Endothelial cell of umbilical vein (primary cell): Measurements from ENCODE around the gene TRIM37. TPM values are rescaled to one million over a fixed set of nuclear protein-coding genes. Genes with fewer than 3 reads are reported as not detected.

Experiments used
- BruUV-seq: library from RNA; stranded (reverse); fragments of 400-500 nt; replicated peaks from 2 replicates; lab custom pipeline; 2021; lab: Mats Ljungman, UMichigan
- CTCF ChIA-PET: fragments of 300-600, 350-600 bp; sonication (Branson Sonifier 250); formaldehyde crosslinking; loops from one replicate; lab custom pipeline; 2021; ENCODE audit warnings: antibody characterized with exemption, inconsistent platforms; lab: Charles Lee
- POLR2A ChIA-PET: fragments of 300-600, 350-600 bp; sonication (Branson Sonifier 250); formaldehyde crosslinking; loops from one replicate; lab custom pipeline; 2021; ENCODE audit warnings: antibody characterized with exemption, inconsistent platforms; lab: Charles Lee
- DNase-seq: peaks from one replicate; pipeline ENCODE4 v3.0.0-alpha.2; 2011; ENCODE audit warnings: low read depth, low spot score
- FAIRE-seq: peaks from 2 replicates; lab custom pipeline; 2011; peaks lifted over from hg19 to GRCh38; lab: Jason Lieb, UNC
- H2AFZ ChIP-seq: 2 replicates; pipeline ENCODE4 v1.6.0; 2012; ENCODE audit warnings: low read depth, low read length, control low read depth, inconsistent platforms
- H3K27ac ChIP-seq: 2 replicates; pipeline ENCODE4 v1.5.1; 2011; ENCODE audit warnings: low read depth, mild to moderate bottlenecking, control low read depth, low read length, moderate library complexity; ENCODE audit not compliant: insufficient read depth
- H3K27me3 ChIP-seq, 2 experiments: 2 replicates each; pipeline versions ENCODE4 v1.6.0 to v1.6.1; 2011; ENCODE audit warnings: low read length in 2 of 2, mixed read lengths in 1 of 2; ENCODE audit not compliant: control insufficient read depth in 2 of 2, insufficient read depth in 2 of 2
- H3K36me3 ChIP-seq, 2 experiments: 2 replicates in 1 of 2; 3 replicates in 1 of 2; pipeline ENCODE4 v1.5.1; 2011; ENCODE audit warnings: low read length in 2 of 2, mild to moderate bottlenecking in 1 of 2, moderate library complexity in 1 of 2; ENCODE audit not compliant: control insufficient read depth in 2 of 2, insufficient read depth in 2 of 2; ENCODE audit errors: extremely low read depth in 1 of 2
- H3K4me1 ChIP-seq: 3 replicates; pipeline ENCODE4 v1.5.1; 2011; ENCODE audit warnings: mild to moderate bottlenecking, low read length; ENCODE audit not compliant: control insufficient read depth, insufficient read depth; ENCODE audit errors: extremely low read depth
- H3K4me2 ChIP-seq: 2 replicates; pipeline ENCODE4 v1.6.1; 2011; ENCODE audit warnings: low read length, control low read depth, mixed read lengths; ENCODE audit not compliant: insufficient read depth
- H3K4me3 ChIP-seq, 3 experiments: fragments of 200-600 bp in 1 of 3; sonication (generic), shearing (Covaris generic) in 1 of 3; replicated peaks in 1 of 3; 2 replicates each; pipeline ENCODE4 v1.5.1; 2011 to 2016; ENCODE audit warnings: control low read depth in 3 of 3, low read length in 3 of 3, mild to moderate bottlenecking in 2 of 3, inconsistent platforms in 1 of 3, low read depth in 1 of 3, moderate library complexity in 1 of 3; ENCODE audit not compliant: insufficient read depth in 1 of 3
- H3K79me2 ChIP-seq: 2 replicates; pipeline ENCODE4 v1.6.0; 2012; ENCODE audit warnings: low read length, inconsistent platforms; ENCODE audit not compliant: control insufficient read depth, insufficient read depth
- H3K9ac ChIP-seq: replicated peaks from 2 replicates; pipeline ENCODE3; 2011; ENCODE audit warnings: low read length, control low read depth; ENCODE audit not compliant: insufficient read depth; ENCODE audit errors: extremely low read depth
- H3K9me1 ChIP-seq: replicated peaks from 3 replicates; pipeline ENCODE4 v1.6.0; 2011; ENCODE audit warnings: mild to moderate bottlenecking, low read length; ENCODE audit not compliant: control insufficient read depth, insufficient read depth; ENCODE audit errors: extremely low read depth
- H3K9me3 ChIP-seq: replicated peaks from 2 replicates; pipeline ENCODE4 v1.5.1; 2012; ENCODE audit warnings: low read length, inconsistent platforms; ENCODE audit not compliant: control insufficient read depth, insufficient read depth
- H4K20me1 ChIP-seq: replicated peaks from 2 replicates; pipeline ENCODE3; 2011; ENCODE audit warnings: mild to moderate bottlenecking, low read length; ENCODE audit not compliant: control insufficient read depth, insufficient read depth; ENCODE audit errors: extremely low read depth
- CTCF ChIP-seq, 2 donors: IDR thresholded peaks; 1 replicate in 1 of 2; 2 replicates in 1 of 2; pipeline ENCODE4 v1.5.1; 2011; ENCODE audit warnings: low read length in 2 of 2, mild to moderate bottlenecking in 2 of 2, moderate library complexity in 2 of 2, control low read depth in 1 of 2, inconsistent platforms in 1 of 2, low read depth in 1 of 2; ENCODE audit not compliant: insufficient read depth in 1 of 2; ENCODE audit errors: extremely low read depth in 1 of 2
- EZH2 ChIP-seq: IDR thresholded peaks from 2 replicates; pipeline ENCODE4 v1.6.1; 2012; ENCODE audit warnings: borderline replicate concordance, low read depth, mild to moderate bottlenecking, moderate library complexity, low read length, inconsistent platforms; ENCODE audit not compliant: severe bottlenecking
- FOS ChIP-seq: IDR thresholded peaks from 2 replicates; pipeline ENCODE4 v1.6.1; 2011; ENCODE audit warnings: mild to moderate bottlenecking, low read length, moderate library complexity, borderline replicate concordance; ENCODE audit not compliant: insufficient read depth
- GATA2 ChIP-seq: IDR thresholded peaks from 2 replicates; pipeline ENCODE4 v1.7.0; 2011; ENCODE audit warnings: low read depth, mild to moderate bottlenecking, moderate library complexity, mixed read lengths, low read length; ENCODE audit not compliant: insufficient read length, insufficient read depth
- JUN ChIP-seq: IDR thresholded peaks from 2 replicates; pipeline ENCODE4 v1.6.1; 2011; ENCODE audit warnings: borderline replicate concordance, low read depth; ENCODE audit not compliant: insufficient read length, insufficient read depth
- MYC ChIP-seq: IDR thresholded peaks from one replicate; pipeline ENCODE4 v1.6.1; 2011; ENCODE audit warnings: mild to moderate bottlenecking, low read depth, low read length
- POLR2A ChIP-seq: IDR thresholded peaks from 2 replicates; pipeline ENCODE4 v1.6.1; 2012; ENCODE audit warnings: low read depth, mild to moderate bottlenecking, control low read depth, low read length
- POLR2AphosphoS5 ChIP-seq: IDR thresholded peaks from 2 replicates; pipeline ENCODE4 v1.6.1; 2012; ENCODE audit warnings: low read depth, mild to moderate bottlenecking, control low read depth, low read length, moderate library complexity; ENCODE audit not compliant: insufficient read depth
- dilution Hi-C: fragments of 300-500 bp; cut with MboI; formaldehyde crosslinking; loops from one replicate; pipeline ENCODE4 v1.15.0; 2019; ENCODE audit warnings: low sequenced_read_pairs; ENCODE audit not compliant: extremely low pct_ligation_motif_present
- intact Hi-C: fragments of 100-400 bp; cut with micrococcal nuclease; formaldehyde crosslinking; loops from one replicate; pipeline ENCODE4 v1.10.0; 2022
- polyA plus RNA-seq, 4 experiments: library from polyadenylated mRNA; depleted of rRNA in 3 of 4; stranded (reverse) in 3 of 4; unstranded in 1 of 4; fragments of >200 nt; gene quantifications; 2 replicates each; pipeline versions ENCODE4 v1.2.1 to v1.2.3, GENCODE V29; 2011 to 2012; ENCODE audit warnings: missing spikeins in 1 of 4
- total RNA-seq: library from RNA; stranded (reverse); gene quantifications from 2 replicates; pipeline ENCODE4 v1.2.3, GENCODE V29; 2021
- TF ChIP-seq, protein P1 (sequence below): IDR thresholded peaks from 2 replicates; pipeline ENCODE4 v1.6.1; 2011; ENCODE audit not compliant: insufficient read depth, insufficient read length

TRIM37 gene
- total and polyA plus RNA-seq, 2 donors (not counting 3 experiments of a cell fraction or from before 2014, with no cell fraction given), result 18.8 to 41.9 TPM

- no peaks in the 10 kb centered on the region for H3K27me3 ChIP-seq
- H3K4me1 ChIP-seq, result no peaks in the 10 kb centered on the region
- dilution Hi-C loops (no loop called here), intact Hi-C loops (no loop called here)
- no peak overlapping the region for H3K27ac ChIP-seq
- no peak for DNase-seq
- H3K9me3 ChIP-seq, result no peaks in the 10 kb centered on the region
- H2AFZ ChIP-seq, result no peak overlapping the region
- BruUV-seq, result no TSS peak
- FAIRE-seq, result no peak
- no peak overlapping the region for H3K4me3 ChIP-seq
- ChIA-PET POLR2A (no interaction called here), CTCF (no interaction called here)
- no peaks in the 10 kb centered on the region for H3K9me1 ChIP-seq
- peaks cover 57% of the 10 kb centered on the region for H3K79me2 ChIP-seq
- no peak overlapping the region for H3K4me2 ChIP-seq
- no peak for TF ChIP-seq FOS
- no peak for TF ChIP-seq EZH2
- H3K36me3 ChIP-seq, result peaks cover 0 to 2% of the 10 kb centered on the region in 2 experiments
- no peaks in the 10 kb centered on the region for H4K20me1 ChIP-seq
- H3K9ac ChIP-seq, result no peak overlapping the region
These were observed 24.5 kb upstream of the TRIM37 start for GRCh38 chr17:59131131-59131530.

GRCh38 chr17:59129814-59130213 is 23.1 kb upstream of the TRIM37 start:
- H3K9me3 ChIP-seq, result no peaks in the 10 kb centered on the region
- H3K4me2 ChIP-seq, result no peak overlapping the region
- no peak for TF ChIP-seq POLR2AphosphoS5
- TF ChIP-seq JUN, result no peak
- TF ChIP-seq, protein P1, sequence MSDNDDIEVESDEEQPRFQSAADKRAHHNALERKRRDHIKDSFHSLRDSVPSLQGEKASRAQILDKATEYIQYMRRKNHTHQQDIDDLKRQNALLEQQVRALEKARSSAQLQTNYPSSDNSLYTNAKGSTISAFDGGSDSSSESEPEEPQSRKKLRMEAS, result no peak
- no peak for TF ChIP-seq CTCF (IDR thresholded peaks at IDR 0.05; ENCODE audit: extremely low read depth in 1 of 2, insufficient read depth in 1 of 2, low read depth in 1 of 2, low read length in 2 of 2)
- TF ChIP-seq POLR2A, result no peak
- TF ChIP-seq EZH2, result no peak
- TF ChIP-seq MYC, result no peak
- no peak for TF ChIP-seq GATA2
- TF ChIP-seq FOS, result no peak
- H2AFZ ChIP-seq, result no peak overlapping the region
- CTCF ChIA-PET, result interaction anchor here (0.7 kb wide), 1 partner anchor 37 kb away, joined by 3 read pairs; no protein-coding TSS in a partner anchor
- no peaks in the 10 kb centered on the region for H4K20me1 ChIP-seq
- peaks cover 0 to 2% of the 10 kb centered on the region in 2 experiments for H3K36me3 ChIP-seq
- no TSS peak for BruUV-seq
- H3K27me3 ChIP-seq, result no peaks in the 10 kb centered on the region
- intact Hi-C loops, result no loop called here
- peaks cover 48% of the 10 kb centered on the region for H3K79me2 ChIP-seq
- POLR2A ChIA-PET, result no interaction called here
- no peak overlapping the region for H3K4me3 ChIP-seq
- H3K4me1 ChIP-seq, result no peaks in the 10 kb centered on the region
- no peak overlapping the region for H3K9ac ChIP-seq
- dilution Hi-C loops, result no loop called here
- DNase-seq (no peak), FAIRE-seq (no peak)
- H3K27ac ChIP-seq, result no peak overlapping the region
- no peaks in the 10 kb centered on the region for H3K9me1 ChIP-seq
